22Rv1 (cell line): ENCODE measurements around the gene SUGP2.

Experiments used
- ZFX ChIP-seq: fragments of 450-650 bp; IDR thresholded peaks from 2 replicates; pipeline ENCODE4 v1.6.1; 2017; ENCODE audit warnings: antibody characterized with exemption, borderline replicate concordance
- TF ChIP-seq, protein P1 (sequence below): fragments of 450-650 bp; IDR thresholded peaks from 2 replicates; pipeline ENCODE4 v1.5.1; 2017; ENCODE audit warnings: mild to moderate bottlenecking

DNA sequence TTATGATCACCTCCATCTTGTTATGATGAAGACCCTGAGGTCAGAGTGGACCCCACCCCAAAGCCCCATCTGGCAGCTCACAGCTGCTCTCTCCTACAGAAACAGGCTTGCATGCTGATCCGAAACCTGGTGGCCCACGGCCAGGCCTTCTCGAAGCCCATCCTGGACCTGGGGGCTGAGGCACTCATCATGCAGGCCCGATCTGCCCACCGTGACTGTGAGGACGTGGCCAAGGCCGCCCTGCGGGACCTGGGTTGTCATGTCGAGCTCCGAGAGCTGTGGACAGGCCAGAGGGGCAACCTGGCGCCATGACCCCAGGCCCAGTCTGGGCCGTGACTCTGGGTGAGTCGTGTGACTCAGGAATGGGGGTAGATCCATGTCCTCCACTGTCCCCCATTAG lies 24.0 kb upstream of the SUGP2 start:
- TF ChIP-seq, protein P1, sequence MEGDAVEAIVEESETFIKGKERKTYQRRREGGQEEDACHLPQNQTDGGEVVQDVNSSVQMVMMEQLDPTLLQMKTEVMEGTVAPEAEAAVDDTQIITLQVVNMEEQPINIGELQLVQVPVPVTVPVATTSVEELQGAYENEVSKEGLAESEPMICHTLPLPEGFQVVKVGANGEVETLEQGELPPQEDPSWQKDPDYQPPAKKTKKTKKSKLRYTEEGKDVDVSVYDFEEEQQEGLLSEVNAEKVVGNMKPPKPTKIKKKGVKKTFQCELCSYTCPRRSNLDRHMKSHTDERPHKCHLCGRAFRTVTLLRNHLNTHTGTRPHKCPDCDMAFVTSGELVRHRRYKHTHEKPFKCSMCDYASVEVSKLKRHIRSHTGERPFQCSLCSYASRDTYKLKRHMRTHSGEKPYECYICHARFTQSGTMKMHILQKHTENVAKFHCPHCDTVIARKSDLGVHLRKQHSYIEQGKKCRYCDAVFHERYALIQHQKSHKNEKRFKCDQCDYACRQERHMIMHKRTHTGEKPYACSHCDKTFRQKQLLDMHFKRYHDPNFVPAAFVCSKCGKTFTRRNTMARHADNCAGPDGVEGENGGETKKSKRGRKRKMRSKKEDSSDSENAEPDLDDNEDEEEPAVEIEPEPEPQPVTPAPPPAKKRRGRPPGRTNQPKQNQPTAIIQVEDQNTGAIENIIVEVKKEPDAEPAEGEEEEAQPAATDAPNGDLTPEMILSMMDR = no peak
- no peak for TF ChIP-seq ZFX
